Neural cell (in vitro differentiated cells): Measurements from ENCODE around the gene GDF9.

Experiments
- EP300 ChIP-seq: fragments of 450-650 bp; conservative IDR thresholded peaks from 2 replicates; pipeline ENCODE4 v1.6.1; 2014; ENCODE audit warnings: antibody characterized with exemption, mild to moderate bottlenecking, moderate library complexity; ENCODE audit not compliant: poor library complexity, severe bottlenecking
- EZH2 ChIP-seq: fragments of 200-600, 300-800 bp; shearing (Covaris generic), sonication (generic); IDR thresholded peaks from 2 replicates; pipeline ENCODE4 v1.6.1; 2014; ENCODE audit warnings: antibody characterized with exemption, low read length, borderline replicate concordance, mild to moderate bottlenecking; ENCODE audit not compliant: insufficient read depth, poor library complexity, severe bottlenecking
- POLR2AphosphoS5 ChIP-seq: IDR thresholded peaks from 2 replicates; pipeline ENCODE4 v1.6.1; 2012
- TF ChIP-seq, protein P1 (sequence below): fragments of 450-650 bp; IDR thresholded peaks from 2 replicates; pipeline ENCODE4 v1.5.1; 2014; ENCODE audit warnings: antibody characterized with exemption, mild to moderate bottlenecking, moderate library complexity; ENCODE audit not compliant: poor library complexity, severe bottlenecking

- TF ChIP-seq, protein P1, sequence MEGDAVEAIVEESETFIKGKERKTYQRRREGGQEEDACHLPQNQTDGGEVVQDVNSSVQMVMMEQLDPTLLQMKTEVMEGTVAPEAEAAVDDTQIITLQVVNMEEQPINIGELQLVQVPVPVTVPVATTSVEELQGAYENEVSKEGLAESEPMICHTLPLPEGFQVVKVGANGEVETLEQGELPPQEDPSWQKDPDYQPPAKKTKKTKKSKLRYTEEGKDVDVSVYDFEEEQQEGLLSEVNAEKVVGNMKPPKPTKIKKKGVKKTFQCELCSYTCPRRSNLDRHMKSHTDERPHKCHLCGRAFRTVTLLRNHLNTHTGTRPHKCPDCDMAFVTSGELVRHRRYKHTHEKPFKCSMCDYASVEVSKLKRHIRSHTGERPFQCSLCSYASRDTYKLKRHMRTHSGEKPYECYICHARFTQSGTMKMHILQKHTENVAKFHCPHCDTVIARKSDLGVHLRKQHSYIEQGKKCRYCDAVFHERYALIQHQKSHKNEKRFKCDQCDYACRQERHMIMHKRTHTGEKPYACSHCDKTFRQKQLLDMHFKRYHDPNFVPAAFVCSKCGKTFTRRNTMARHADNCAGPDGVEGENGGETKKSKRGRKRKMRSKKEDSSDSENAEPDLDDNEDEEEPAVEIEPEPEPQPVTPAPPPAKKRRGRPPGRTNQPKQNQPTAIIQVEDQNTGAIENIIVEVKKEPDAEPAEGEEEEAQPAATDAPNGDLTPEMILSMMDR, result no peak
- TF ChIP-seq EP300 (no peak), EZH2 (no peak), POLR2AphosphoS5 (no peak)
Measured at GRCh38 chr5:132819468-132819867, 46.8 kb downstream of the GDF9 start.
